Lower leg skin (tissue), 3 donors: ENCODE measurements around the gene ZBTB20.

ENCODE experiments used
- POLR2A ChIP-seq, 2 donors: fragments of 450-650 bp; IDR thresholded peaks; one replicate each; pipeline ENCODE4 v1.6.1; 2016 to 2017; ENCODE audit warnings: antibody characterized with exemption in 2 of 2, mild to moderate bottlenecking in 1 of 2, moderate library complexity in 1 of 2
- TF ChIP-seq, protein P1 (sequence below), 3 donors: fragments of 450-650 bp; IDR thresholded peaks; one replicate each; pipeline ENCODE4 v1.5.1; 2016; ENCODE audit warnings: antibody characterized with exemption in 3 of 3, mild to moderate bottlenecking in 3 of 3, moderate library complexity in 2 of 3

DNA sequence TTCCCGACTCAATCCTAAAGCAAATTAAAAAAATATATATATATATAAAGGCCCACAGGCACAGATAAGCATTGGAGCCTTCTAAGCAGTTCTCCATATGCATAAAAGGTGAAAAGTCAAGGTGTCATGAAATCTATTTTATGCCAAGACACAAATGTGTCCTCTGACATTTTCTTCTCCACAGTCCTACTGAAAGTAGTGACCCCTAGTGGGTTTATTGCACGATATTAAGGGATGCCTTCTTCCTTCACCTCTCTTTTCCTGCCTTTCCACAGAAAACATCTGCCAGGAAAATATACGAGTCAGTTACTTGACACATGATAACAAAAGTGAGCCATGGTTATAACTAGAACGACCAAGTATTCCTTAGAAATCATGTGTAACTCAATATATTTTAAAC is 550.1 kb downstream of the ZBTB20 start:
- TF ChIP-seq, protein P1, sequence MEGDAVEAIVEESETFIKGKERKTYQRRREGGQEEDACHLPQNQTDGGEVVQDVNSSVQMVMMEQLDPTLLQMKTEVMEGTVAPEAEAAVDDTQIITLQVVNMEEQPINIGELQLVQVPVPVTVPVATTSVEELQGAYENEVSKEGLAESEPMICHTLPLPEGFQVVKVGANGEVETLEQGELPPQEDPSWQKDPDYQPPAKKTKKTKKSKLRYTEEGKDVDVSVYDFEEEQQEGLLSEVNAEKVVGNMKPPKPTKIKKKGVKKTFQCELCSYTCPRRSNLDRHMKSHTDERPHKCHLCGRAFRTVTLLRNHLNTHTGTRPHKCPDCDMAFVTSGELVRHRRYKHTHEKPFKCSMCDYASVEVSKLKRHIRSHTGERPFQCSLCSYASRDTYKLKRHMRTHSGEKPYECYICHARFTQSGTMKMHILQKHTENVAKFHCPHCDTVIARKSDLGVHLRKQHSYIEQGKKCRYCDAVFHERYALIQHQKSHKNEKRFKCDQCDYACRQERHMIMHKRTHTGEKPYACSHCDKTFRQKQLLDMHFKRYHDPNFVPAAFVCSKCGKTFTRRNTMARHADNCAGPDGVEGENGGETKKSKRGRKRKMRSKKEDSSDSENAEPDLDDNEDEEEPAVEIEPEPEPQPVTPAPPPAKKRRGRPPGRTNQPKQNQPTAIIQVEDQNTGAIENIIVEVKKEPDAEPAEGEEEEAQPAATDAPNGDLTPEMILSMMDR (IDR thresholded peaks at IDR 0.05), result no peak
- no peak for TF ChIP-seq POLR2A (IDR thresholded peaks at IDR 0.05)
